HUES6 (cell line): ENCODE results near the gene RPS8.
"Not testable (repeated sequence)": the region's sequence is repeated elsewhere in the genome, so short reads cannot be mapped to it uniquely, and the experiment has no call there.

Experiments used
- H3K27ac ChIP-seq: 2 replicates; pipeline ENCODE4 v1.7.0; 2013; ENCODE audit warnings: low read depth, mild to moderate bottlenecking, low read length, inconsistent platforms
- H3K27me3 ChIP-seq: 2 replicates; pipeline ENCODE4 v1.6.1; 2013; ENCODE audit warnings: low read length; ENCODE audit not compliant: control insufficient read depth, insufficient read depth
- H3K36me3 ChIP-seq: 2 replicates; pipeline ENCODE4 v1.6.1; 2013; ENCODE audit warnings: low read length; ENCODE audit not compliant: control insufficient read depth, insufficient read depth
- H3K4me1 ChIP-seq: 2 replicates; pipeline ENCODE4 v1.6.1; 2013; ENCODE audit warnings: low read length; ENCODE audit not compliant: control insufficient read depth, insufficient read depth
- H3K4me3 ChIP-seq: 2 replicates; pipeline ENCODE4 v1.5.1; 2013; ENCODE audit warnings: low read depth, low read length
- H3K9ac ChIP-seq: one replicate; pipeline ENCODE4 v1.6.1; 2013; ENCODE audit warnings: mild to moderate bottlenecking, low read length
- H3K9me3 ChIP-seq: 2 replicates; pipeline ENCODE4 v1.6.1; 2013; ENCODE audit warnings: low read depth, low read length; ENCODE audit not compliant: control insufficient read depth, insufficient read depth

Gene RPS8

GRCh38 chr1:44824392-44824791 lies 49.1 kb downstream of the RPS8 start:
- H3K9ac ChIP-seq, H3K36me3 ChIP-seq, H3K9me3 ChIP-seq, H3K27me3 ChIP-seq, H3K4me3 ChIP-seq, H3K27ac ChIP-seq: not testable (repeated sequence)
- peaks cover 11% of the 10 kb centered on the region for H3K4me1 ChIP-seq

- Histone ChIP-seq H3K9ac (no peak overlapping the region), H3K9me3 (no peaks in the 10 kb centered on the region), H3K36me3 (no peaks in the 10 kb centered on the region), H3K4me1 (peaks cover 15% of the 10 kb centered on the region), H3K27me3 (no peaks in the 10 kb centered on the region), H3K27ac (no peak overlapping the region), H3K4me3 (no peak overlapping the region)
These were observed 51.2 kb downstream of the RPS8 start for GRCh38 chr1:44826375-44827196.

GRCh38 chr1:44827197-44828002 lies 52.1 kb downstream of the RPS8 start:
- Histone ChIP-seq H3K4me1 (peaks cover 23% of the 10 kb centered on the region), H3K36me3 (no peaks in the 10 kb centered on the region), H3K4me3 (no peak overlapping the region), H3K27ac (no peak overlapping the region), H3K9me3 (no peaks in the 10 kb centered on the region), H3K9ac (no peak overlapping the region), H3K27me3 (no peaks in the 10 kb centered on the region)

GRCh38 chr1:44828003-44828651 lies 52.8 kb downstream of the RPS8 start:
- no peak overlapping the region for H3K9ac ChIP-seq
- H3K4me3 ChIP-seq = no peak overlapping the region

More at GRCh38 chr1:44828003-44828651, 52.8 kb downstream of the RPS8 start:
- Histone ChIP-seq H3K27me3 (no peaks in the 10 kb centered on the region), H3K27ac (no peak overlapping the region), H3K36me3 (no peaks in the 10 kb centered on the region), H3K9me3 (no peaks in the 10 kb centered on the region), H3K4me1 (peaks cover 24% of the 10 kb centered on the region)
